Adrenal gland (tissue), 12 donors: ENCODE measurements around the gene NHSL1. TPM values are rescaled to one million over a fixed set of nuclear protein-coding genes. Genes with fewer than 3 reads are reported as not detected.

Experiments
- DNase-seq, 7 donors: peaks; one replicate each; pipeline ENCODE4 v3.0.0-alpha.2; 2019 to 2020
- H3K27ac ChIP-seq, 5 donors: fragments of 200-600 bp; sonication (generic) in 4 of 5; 1 replicate in 3 of 5; 2 replicates in 2 of 5; pipeline versions ENCODE4 v1.5.1 to v1.8.0; 2016 to 2020; ENCODE audit warnings: mild to moderate bottlenecking in 1 of 5
- H3K27me3 ChIP-seq: fragments of 200-600 bp; 2 replicates; pipeline ENCODE4 v1.8.0; 2021
- H3K36me3 ChIP-seq, 2 donors: fragments of 200-600 bp; replicated peaks in 1 of 2; 1 replicate in 1 of 2; 2 replicates in 1 of 2; pipeline versions ENCODE4 v1.5.1 to v1.8.0; 2018 to 2022
- H3K4me1 ChIP-seq, 2 donors: fragments of 200-600 bp; replicated peaks in 1 of 2; 1 replicate in 1 of 2; 2 replicates in 1 of 2; pipeline versions ENCODE4 v1.5.1 to v1.8.0; 2018 to 2021
- H3K4me3 ChIP-seq, 4 donors: fragments of 200-600 bp; sonication (generic) in 3 of 4; one replicate each; pipeline ENCODE4 v1.5.1; 2016 to 2018
- H3K9me3 ChIP-seq, 3 donors: fragments of 200-600 bp; sonication (generic) in 1 of 3; replicated peaks in 1 of 3; 1 replicate in 2 of 3; 2 replicates in 1 of 3; pipeline versions ENCODE4 v1.5.1 to v1.8.0; 2016 to 2021
- POLR2A ChIP-seq, 2 donors: fragments of 450-650 bp; IDR thresholded peaks; one replicate each; pipeline ENCODE4 v1.6.1; 2017; ENCODE audit warnings: antibody characterized with exemption in 2 of 2, mild to moderate bottlenecking in 2 of 2, moderate library complexity in 1 of 2
- WGBS, 4 donors: extraction: QIAGEN DNeasy Blood & Tissue Kit in 2 of 4; methylation state at CpG; one replicate each; pipeline versions ENCODE4 v1.1.5 to v1.1.7; 2013 to 2017; 5-methylcytosine and 5-hydroxymethylcytosine counted together
- intact Hi-C, 2 donors: fragments of 100-400 bp; cut with DNase I; formaldehyde crosslinking; loops; one replicate each; pipeline versions ENCODE4 v1.14.1 to v1.15.0; 2022 to 2023
- microRNA-seq, 3 donors: library from miRNA; unstranded; fragments of <30 nt; microRNA quantifications; one replicate each; pipeline ENCODE4, GENCODE V29; 2017 to 2020
- polyA plus RNA-seq, 3 donors: library from polyadenylated mRNA; stranded (reverse); fragments of 200-250 nt in 2 of 3; fragments of 350-450 nt in 1 of 3; fragmentation: Illumina TruSeq in 1 of 3; extraction: RNeasy Lipid Tissue Mini Kit (QIAGEN cat#74804) in 1 of 3; gene quantifications; one replicate each; pipeline ENCODE4 v1.2.3, GENCODE V29; 2013 to 2014
- small RNA-seq, 2 donors: library from RNA; depleted of rRNA; stranded (forward); fragments of <200 nt; gene quantifications; one replicate each; pipeline ENCODE3, GENCODE V24; 2016
- total RNA-seq, 9 donors: library from RNA; depleted of rRNA in 4 of 9; stranded (reverse); fragments of >200 nt in 4 of 9; fragments of 120-200 nt in 1 of 9; fragmentation: NEBNext Ultra II Directional in 1 of 9; extraction: Animal tissue kit (Norgen Biotek cat#: 25700) in 1 of 9; gene quantifications; one replicate each; pipeline versions ENCODE4 v1.1.0 to v1.2.4, GENCODE V29; 2013 to 2023
- TF ChIP-seq, protein P1 (sequence below), 6 experiments: fragments of 450-650 bp in 4 of 6; fragments of 200-600 bp in 2 of 6; sonication (generic) in 1 of 6; IDR thresholded peaks; 1 replicate in 5 of 6; 2 replicates in 1 of 6; pipeline versions ENCODE4 v1.5.1 to v1.8.0; 2016 to 2021; ENCODE audit warnings: antibody characterized with exemption in 6 of 6, mild to moderate bottlenecking in 2 of 6, moderate library complexity in 1 of 6
- donor health status: healthy with polysubstance abuse.
- donor health status: Bipolar disorder and iron deficiency.
- donor health status: DM: yes; HTN: yes; CAD: no.
- donor health status: DM: no; HTN: no; CAD: no.
- donor health status: DM: no; HTN: no; CAD: no.
- donor health status: DM: yes; HTN: yes; CAD: no.

NHSL1 gene
- total and polyA plus RNA-seq, 12 donors, result 1.2 to 12.7 (median 5.3) TPM

DNA sequence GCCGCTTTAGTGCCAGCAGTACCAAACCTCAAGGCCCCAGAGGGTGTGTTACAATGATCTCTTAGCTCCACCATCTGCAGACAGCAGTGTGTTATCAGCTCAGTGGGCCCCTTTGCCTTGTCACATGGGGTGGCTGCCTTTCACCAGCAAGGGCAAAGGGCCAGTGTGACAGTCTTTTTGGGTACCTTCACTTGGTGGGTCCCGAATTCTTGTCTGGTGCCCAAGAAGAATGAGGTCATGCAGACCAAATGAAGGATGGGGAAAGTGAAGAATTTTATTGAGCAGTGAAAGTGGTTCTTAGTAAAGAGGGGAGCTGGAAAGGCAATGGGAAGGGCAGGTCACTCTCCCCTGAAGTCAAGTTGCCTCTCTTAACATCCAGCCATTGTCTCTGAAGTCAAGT lies 124.5 kb downstream of the NHSL1 start:
- intact Hi-C loops, result no loop called here
- DNase-seq, result no peak
- H3K4me3 ChIP-seq, result no peak overlapping the region
- WGBS, 4 donors, result 87 to 94% (median 92%) methylated on average over 2 of the region's 2 CpGs
- H3K27me3 ChIP-seq, result no peaks in the 10 kb centered on the region
- H3K9me3 ChIP-seq, result no peaks in the 10 kb centered on the region
- no peaks in the 10 kb centered on the region for H3K36me3 ChIP-seq
- H3K4me1 ChIP-seq, result no peaks in the 10 kb centered on the region
- no peak for TF ChIP-seq POLR2A (IDR thresholded peaks at IDR 0.05)
- TF ChIP-seq, protein P1, sequence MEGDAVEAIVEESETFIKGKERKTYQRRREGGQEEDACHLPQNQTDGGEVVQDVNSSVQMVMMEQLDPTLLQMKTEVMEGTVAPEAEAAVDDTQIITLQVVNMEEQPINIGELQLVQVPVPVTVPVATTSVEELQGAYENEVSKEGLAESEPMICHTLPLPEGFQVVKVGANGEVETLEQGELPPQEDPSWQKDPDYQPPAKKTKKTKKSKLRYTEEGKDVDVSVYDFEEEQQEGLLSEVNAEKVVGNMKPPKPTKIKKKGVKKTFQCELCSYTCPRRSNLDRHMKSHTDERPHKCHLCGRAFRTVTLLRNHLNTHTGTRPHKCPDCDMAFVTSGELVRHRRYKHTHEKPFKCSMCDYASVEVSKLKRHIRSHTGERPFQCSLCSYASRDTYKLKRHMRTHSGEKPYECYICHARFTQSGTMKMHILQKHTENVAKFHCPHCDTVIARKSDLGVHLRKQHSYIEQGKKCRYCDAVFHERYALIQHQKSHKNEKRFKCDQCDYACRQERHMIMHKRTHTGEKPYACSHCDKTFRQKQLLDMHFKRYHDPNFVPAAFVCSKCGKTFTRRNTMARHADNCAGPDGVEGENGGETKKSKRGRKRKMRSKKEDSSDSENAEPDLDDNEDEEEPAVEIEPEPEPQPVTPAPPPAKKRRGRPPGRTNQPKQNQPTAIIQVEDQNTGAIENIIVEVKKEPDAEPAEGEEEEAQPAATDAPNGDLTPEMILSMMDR (IDR thresholded peaks at IDR 0.05), result no peak
- H3K27ac ChIP-seq, result no peak overlapping the region

DNA sequence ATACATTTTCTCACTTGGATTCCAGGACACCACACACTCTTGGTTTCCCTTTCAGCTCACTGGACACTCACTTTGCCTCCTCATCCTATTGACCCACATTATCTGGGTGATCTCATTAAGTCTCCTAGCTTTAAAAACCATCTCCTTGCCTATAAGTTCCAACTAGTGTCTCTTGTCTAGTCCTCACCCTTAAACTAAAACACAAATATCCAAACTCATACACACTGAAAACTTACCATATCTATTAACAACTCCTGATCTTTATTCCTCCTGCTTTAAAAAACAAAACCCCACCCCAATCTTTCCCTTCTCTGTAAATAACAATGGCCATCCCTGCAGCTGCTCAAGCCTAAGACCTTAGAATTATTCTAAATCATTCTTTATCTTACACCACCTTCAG lies 125.1 kb downstream of the NHSL1 start:
- Histone ChIP-seq H3K9me3 (no peaks in the 10 kb centered on the region), H3K27ac (no peak overlapping the region), H3K36me3 (no peaks in the 10 kb centered on the region), H3K4me3 (no peak overlapping the region), H3K4me1 (no peaks in the 10 kb centered on the region), H3K27me3 (no peaks in the 10 kb centered on the region)
- DNase-seq, result no peak
- intact Hi-C loops, result no loop called here
- TF ChIP-seq, protein P1 (IDR thresholded peaks at IDR 0.05), result no peak
- TF ChIP-seq POLR2A (IDR thresholded peaks at IDR 0.05), result no peak

DNA sequence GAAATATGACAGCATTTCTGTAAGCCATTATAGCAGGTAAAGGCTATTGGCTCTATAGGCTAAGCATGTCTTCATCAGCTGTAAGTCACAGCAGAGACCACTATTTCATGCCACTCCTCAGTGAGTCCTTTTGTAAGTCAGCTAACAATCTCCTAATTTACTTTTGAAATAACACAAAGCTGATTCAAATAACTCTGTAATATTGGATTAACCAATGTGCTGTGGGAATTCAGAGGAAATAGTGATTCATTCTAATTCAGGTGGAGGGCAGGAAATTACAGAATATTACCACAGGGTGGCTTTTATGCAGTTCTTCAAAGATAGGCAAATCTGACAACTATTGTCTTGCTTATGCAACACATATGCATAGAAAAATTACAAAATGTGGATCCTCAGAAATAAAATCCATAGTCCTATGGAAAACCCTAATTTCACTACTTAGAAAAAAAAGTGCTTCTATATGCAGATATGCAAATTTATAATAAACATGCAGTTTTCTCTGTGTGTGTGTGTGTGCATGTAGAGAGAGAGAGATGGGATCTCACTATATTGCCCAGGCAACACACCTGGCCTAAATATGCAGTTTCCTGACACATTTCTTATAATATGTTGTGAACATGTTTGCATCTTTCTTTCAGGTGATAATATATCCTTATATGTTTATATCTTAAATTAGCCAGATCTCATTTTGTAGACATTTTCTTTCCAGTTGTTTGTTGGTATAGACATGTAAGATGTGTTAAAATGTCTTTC lies 126.4 kb downstream of the NHSL1 start:
- DNase-seq, result no peak
- no peak overlapping the region for H3K27ac ChIP-seq
- no peak for TF ChIP-seq POLR2A (IDR thresholded peaks at IDR 0.05)
- TF ChIP-seq, protein P1 (IDR thresholded peaks at IDR 0.05), result no peak
- no peak overlapping the region for H3K4me3 ChIP-seq
- intact Hi-C loops, result no loop called here
- H3K4me1 ChIP-seq, result no peaks in the 10 kb centered on the region
- H3K27me3 ChIP-seq, result no peaks in the 10 kb centered on the region
- no peaks in the 10 kb centered on the region for H3K9me3 ChIP-seq
- H3K36me3 ChIP-seq, result no peaks in the 10 kb centered on the region

Small RNA genes within 50 kb of the gene (microRNA-seq; reads per million reads assigned to microRNA genes)
- gene MIR3145, result 0 to 0.89 (median 0.28) reads per million in 3 donors

Small RNA genes within 50 kb of the gene (small RNA-seq; reads per million reads assigned to genes)
- gene AL031003.1, result 0 reads per million in 2 donors
- gene AL391669.1, result 0 reads per million in 2 donors
- 0 reads per million in 2 donors for gene MIR3145

Other genes starting within 250 kb of the NHSL1 start
- gene SMIM28, start 121.6 kb downstream of the NHSL1 start, total RNA-seq, result not detected
- not detected for gene SMIM28, start 121.6 kb downstream of the NHSL1 start, polyA plus RNA-seq
- 10 to 100 TPM; 22.3 to 76.9 (median 50.1) TPM for gene HEBP2, start 95.3 kb downstream of the NHSL1 start, total RNA-seq
- 10 to 100 TPM; 33.9 to 55.9 (median 49.6) TPM for gene HEBP2, start 95.3 kb downstream of the NHSL1 start, polyA plus RNA-seq